GM19455 (cell line): ENCODE data around the gene SNRPF.

Source experiments
- ATAC-seq: cut with Tn5 transposase; IDR thresholded peaks from one replicate; pipeline ENCODE4 v1.9.1; 2021; ENCODE audit not compliant: unreplicated experiment

SNRPF gene

GRCh38 chr12:95859344-95859816, 628 bp downstream of the SNRPF start:
- ATAC-seq = no peak

DNA sequence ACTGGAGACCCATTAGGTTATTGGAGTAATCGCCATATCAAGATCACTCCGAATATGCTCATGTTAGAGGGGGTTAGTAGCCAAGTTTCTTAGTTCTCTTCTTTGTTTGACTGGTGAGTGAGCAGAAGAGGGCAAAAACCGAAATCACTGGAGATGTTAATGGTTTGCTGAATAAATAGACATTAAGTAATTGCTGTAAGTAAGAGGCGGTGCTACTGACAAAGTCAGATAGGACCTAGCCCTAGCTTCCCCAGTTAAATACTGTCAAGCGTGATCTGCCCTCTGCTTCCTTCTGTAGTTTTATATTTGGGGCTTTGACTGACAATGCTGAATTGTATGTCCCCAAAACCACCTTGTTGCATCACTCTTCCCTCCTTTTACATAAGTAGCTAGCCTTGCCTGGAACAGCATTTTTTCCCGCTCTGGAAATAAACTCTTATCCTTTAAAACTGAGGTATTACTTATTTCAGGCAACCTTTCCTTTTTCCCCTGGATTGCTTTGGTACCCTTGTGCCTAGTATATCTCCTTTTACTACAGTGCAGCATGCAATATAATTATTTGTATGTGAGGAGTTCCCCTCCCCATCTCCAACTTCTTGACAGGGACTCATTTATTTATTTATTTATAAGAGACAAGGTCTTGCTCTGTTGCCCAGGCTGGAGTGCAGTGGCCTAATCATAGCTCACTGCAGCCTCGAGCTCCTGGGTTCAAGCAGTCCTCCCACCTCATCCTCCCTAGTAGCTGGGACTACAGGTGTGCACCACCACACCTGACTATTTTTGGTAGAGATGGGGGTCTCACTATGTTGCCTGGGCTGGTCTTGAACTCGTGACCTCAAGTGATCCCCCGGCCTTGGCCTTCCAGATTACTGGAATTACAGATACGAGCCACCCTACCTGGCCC, 1.4 kb downstream of the SNRPF start:
- no peak for ATAC-seq

DNA sequence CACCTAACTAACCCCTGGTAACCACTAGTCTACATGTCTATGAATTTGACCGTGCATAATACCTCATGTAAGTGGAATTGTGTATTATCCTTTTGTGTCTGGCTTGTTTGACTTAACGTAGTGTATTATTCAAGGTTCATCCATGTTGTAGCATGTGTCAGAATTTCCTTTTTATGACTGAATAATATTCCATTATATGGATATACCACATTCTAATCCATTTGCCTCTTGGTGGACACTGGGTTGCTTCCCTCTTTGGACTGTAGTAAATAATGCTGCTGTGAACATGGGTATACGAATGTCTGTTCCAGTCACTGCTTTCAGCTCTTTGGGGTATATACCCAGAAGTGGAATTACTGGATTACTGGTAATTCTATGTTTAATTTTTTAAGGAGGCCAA, 3.3 kb downstream of the SNRPF start:
- no peak for ATAC-seq

- ATAC-seq = no peak
Measured at GRCh38 chr12:95863337-95863736, 4.6 kb downstream of the SNRPF start.

GRCh38 chr12:95870897-95871296, 12.1 kb downstream of the SNRPF start:
- ATAC-seq = no peak

- ATAC-seq = no peak
Measured at GRCh38 chr12:95874452-95874851, 15.7 kb downstream of the SNRPF start.

GRCh38 chr12:95877622-95878021, 18.9 kb downstream of the SNRPF start:
- ATAC-seq = no peak

GRCh38 chr12:95880895-95881294, 22.1 kb downstream of the SNRPF start:
- no peak for ATAC-seq

- ATAC-seq = no peak
Measured at GRCh38 chr12:95881331-95881955, 22.7 kb downstream of the SNRPF start.

DNA sequence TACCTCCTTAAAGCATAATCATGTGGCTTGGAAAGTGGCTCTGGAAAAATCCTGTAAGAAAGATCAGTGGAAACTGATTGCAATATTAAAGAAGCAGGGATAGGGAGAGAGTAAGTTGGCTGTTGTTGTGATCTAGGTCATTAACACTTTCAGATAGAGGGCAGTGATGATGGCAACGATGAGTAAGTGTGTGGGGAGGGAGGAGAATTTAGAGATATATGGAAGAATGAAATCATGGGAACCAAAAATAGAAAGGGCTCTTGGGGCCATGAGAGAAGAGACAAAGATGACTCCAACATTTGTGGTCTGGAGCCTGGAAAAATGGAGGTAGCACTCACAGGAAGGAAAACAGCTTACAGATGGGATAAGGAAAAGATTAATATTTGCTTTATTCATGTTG, 23.3 kb downstream of the SNRPF start:
- ATAC-seq = no peak

DNA sequence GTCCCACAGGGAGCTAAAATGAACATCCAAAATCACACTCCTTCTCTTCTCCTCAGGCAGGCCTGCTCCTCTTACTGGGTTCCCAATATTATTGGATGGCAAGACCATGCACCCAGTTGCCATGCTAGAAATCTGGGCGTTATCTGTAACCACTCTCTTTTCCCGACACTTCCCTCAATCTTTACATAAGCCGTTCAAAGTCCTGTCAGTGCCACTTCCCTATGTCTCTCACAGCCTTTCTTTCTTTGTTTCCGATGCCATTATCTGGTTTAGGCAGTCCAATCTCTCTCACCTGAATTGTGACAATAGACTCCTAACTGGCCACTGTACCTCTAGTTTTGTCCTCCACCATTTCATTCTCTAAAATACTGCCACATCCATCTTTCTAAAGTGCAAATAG, 24.1 kb downstream of the SNRPF start:
- ATAC-seq = no peak

DNA sequence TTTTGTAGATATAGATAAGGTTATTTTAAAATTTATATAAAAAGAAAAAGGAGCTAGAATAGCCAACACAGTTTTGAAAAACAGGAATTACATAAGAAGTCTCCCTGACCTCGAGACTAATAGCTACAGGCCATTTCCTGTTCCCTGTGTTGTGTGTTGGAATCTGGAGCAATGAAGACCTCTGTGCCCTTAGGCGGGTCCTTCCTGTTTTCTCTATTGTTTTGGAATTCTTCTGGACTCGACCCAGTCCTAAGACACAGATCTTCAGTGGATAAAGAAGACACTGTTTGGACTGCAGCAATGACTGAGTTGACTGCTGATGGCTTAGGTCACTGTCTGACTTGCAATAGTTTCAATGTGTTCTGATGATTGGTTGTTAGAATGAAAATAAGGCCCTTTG, 26.2 kb downstream of the SNRPF start:
- ATAC-seq = no peak

DNA sequence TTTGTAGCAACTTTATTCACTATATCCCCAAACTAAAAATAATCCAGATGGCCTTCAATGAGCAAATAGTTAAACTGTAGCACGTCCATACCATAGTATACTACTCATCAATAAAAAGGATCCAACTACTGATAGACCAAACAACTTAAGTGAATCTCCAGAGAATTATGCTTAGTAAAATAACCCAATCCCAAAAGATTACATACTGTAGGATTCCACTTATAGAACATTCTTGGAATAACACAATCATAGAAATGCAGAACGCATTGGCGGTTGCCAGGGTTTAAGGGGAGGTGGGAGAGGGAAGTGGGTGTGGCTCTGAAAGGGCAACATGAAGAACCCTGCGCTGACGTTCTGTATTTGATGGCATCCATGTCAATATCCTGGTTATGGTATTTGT, 28.6 kb downstream of the SNRPF start:
- no peak for ATAC-seq

DNA sequence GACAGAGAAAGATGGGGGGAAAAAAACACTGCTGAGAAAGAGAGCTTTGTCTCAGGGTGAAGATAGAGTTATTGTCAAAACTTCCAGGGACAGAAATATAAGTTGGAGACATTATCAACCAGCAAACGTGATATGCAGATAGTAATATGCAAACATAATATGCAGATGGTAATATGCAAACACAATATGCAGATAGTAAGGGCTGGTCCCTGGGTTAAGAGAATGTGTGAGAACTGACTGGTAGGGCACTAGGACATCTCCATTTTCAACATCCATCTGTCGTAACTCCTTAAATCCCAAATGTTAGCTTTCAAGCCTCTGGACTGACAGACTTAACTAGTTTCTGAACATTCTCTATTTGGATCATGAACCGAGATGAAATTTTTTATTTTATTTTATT, 32.2 kb downstream of the SNRPF start:
- no peak for ATAC-seq

DNA sequence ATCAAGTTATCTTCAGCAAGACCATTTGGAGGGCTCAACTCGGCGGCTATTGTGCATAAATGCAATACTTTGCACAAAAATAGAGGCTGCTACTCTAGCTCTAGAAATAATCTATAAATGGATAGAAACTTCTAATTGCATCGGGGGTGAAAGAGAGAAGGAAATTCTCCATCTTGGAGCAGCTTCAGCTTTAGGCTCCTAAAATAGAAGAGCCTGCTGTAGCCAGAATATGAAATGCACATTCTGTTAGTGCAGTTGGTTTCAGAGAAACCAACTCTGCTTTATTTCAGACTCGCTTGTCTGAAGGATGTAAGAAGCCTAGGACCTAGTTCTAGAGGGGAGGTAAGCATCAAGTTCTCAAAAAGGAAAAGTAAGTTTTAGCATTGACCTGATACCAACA, 38.1 kb downstream of the SNRPF start:
- ATAC-seq = no peak

- ATAC-seq = no peak
Measured at GRCh38 chr12:95898081-95898480, 39.3 kb downstream of the SNRPF start.

GRCh38 chr12:95908573-95908972, 49.8 kb downstream of the SNRPF start:
- no peak for ATAC-seq

DNA sequence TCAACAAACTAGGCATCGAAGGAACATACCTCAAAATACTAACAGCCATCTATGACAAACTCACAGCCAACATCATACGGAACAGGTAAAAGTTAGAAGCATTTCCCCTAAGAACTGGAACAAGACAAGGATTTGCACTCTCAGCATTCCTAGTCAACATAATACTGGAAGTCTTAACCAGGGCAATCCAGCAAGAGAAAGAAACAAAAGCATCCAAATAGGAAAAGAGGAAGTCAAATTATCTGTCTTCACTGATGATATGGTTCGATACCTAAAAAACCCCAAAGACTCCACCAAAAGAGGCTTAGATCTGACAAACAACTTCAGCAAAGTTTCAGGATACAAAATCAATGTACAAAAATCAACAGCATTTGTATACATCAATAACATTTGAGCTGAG, 51.1 kb downstream of the SNRPF start:
- ATAC-seq = no peak
